ENCODE measurements around the gene ATP5F1A.

The ATP5F1A gene

GRCh38 chr18:46042571-46043123, 55.4 kb downstream of the ATP5F1A start:
- WGBS, result 56% methylated on average over 3 of the region's 3 CpGs
- H3K9me3 ChIP-seq (ENCODE audit: insufficient read depth, low read depth, low read length), result no peaks in the 10 kb centered on the region

GRCh38 chr18:46040747-46041104, 57.4 kb downstream of the ATP5F1A start:
- Histone ChIP-seq H3K9ac (ENCODE audit: low read depth, low read length) (no peak overlapping the region), H3K27ac (ENCODE audit: low read depth, low read length) (no peak overlapping the region), H3K27me3 (ENCODE audit: insufficient read depth, low read length) (no peaks in the 10 kb centered on the region), H3K36me3 (ENCODE audit: insufficient read depth, low read length) (no peaks in the 10 kb centered on the region), H3K4me3 (ENCODE audit: low read length) (no peak overlapping the region), H3K9me3 (ENCODE audit: insufficient read depth, low read depth, low read length) (no peaks in the 10 kb centered on the region), H3K4me1 (ENCODE audit: insufficient read depth, low read length) (peaks cover 17% of the 10 kb centered on the region; the same call in 1 of the 2 replicates)
- WGBS, result 91% methylated on average over 5 of the region's 5 CpGs

More at GRCh38 chr18:46042571-46043123, 55.4 kb downstream of the ATP5F1A start:
- Histone ChIP-seq H3K36me3 (ENCODE audit: insufficient read depth, low read length) (no peaks in the 10 kb centered on the region), H3K27ac (ENCODE audit: low read depth, low read length) (no peak overlapping the region), H3K4me1 (ENCODE audit: insufficient read depth, low read length) (peaks cover 17% of the 10 kb centered on the region; the same call in 1 of the 2 replicates), H3K27me3 (ENCODE audit: insufficient read depth, low read length) (no peaks in the 10 kb centered on the region), H3K9ac (ENCODE audit: low read depth, low read length) (no peak overlapping the region), H3K4me3 (ENCODE audit: low read length) (no peak overlapping the region)

GRCh38 chr18:46040033-46040746, 57.9 kb downstream of the ATP5F1A start:
- Histone ChIP-seq H3K4me1 (ENCODE audit: insufficient read depth, low read length) (peaks cover 17% of the 10 kb centered on the region; the same call in 1 of the 2 replicates), H3K27ac (ENCODE audit: low read depth, low read length) (no peak overlapping the region), H3K4me3 (ENCODE audit: low read length) (no peak overlapping the region), H3K27me3 (ENCODE audit: insufficient read depth, low read length) (no peaks in the 10 kb centered on the region), H3K9me3 (ENCODE audit: insufficient read depth, low read depth, low read length) (no peaks in the 10 kb centered on the region), H3K36me3 (ENCODE audit: insufficient read depth, low read length) (no peaks in the 10 kb centered on the region), H3K9ac (ENCODE audit: low read depth, low read length) (no peak overlapping the region)
- WGBS, result 81% methylated on average over 5 of the region's 5 CpGs

GRCh38 chr18:46037512-46038305, 60.4 kb downstream of the ATP5F1A start:
- Histone ChIP-seq H3K9ac (ENCODE audit: low read depth, low read length) (no peak overlapping the region), H3K4me1 (ENCODE audit: insufficient read depth, low read length) (peaks cover 11% of the 10 kb centered on the region; the same call in 1 of the 2 replicates), H3K36me3 (ENCODE audit: insufficient read depth, low read length) (no peaks in the 10 kb centered on the region), H3K27ac (ENCODE audit: low read depth, low read length) (no peak overlapping the region), H3K27me3 (ENCODE audit: insufficient read depth, low read length) (no peaks in the 10 kb centered on the region), H3K9me3 (ENCODE audit: insufficient read depth, low read depth, low read length) (no peaks in the 10 kb centered on the region), H3K4me3 (ENCODE audit: low read length) (no peak overlapping the region)
- WGBS, result 94% methylated on average over 9 of the region's 9 CpGs

GRCh38 chr18:46035696-46036680, 62.1 kb downstream of the ATP5F1A start:
- H3K9me3 ChIP-seq (ENCODE audit: insufficient read depth, low read depth, low read length), result no peaks in the 10 kb centered on the region
- no peaks in the 10 kb centered on the region for H3K4me1 ChIP-seq (ENCODE audit: insufficient read depth, low read length)
- H3K27me3 ChIP-seq (ENCODE audit: insufficient read depth, low read length), result peaks cover 5% of the 10 kb centered on the region; the same call in 1 of the 2 replicates
- H3K27ac ChIP-seq (ENCODE audit: low read depth, low read length), result no peak overlapping the region
- no peaks in the 10 kb centered on the region for H3K36me3 ChIP-seq (ENCODE audit: insufficient read depth, low read length)
- 97% methylated on average over 2 of the region's 2 CpGs for WGBS
- no peak overlapping the region for H3K9ac ChIP-seq (ENCODE audit: low read depth, low read length)
- H3K4me3 ChIP-seq (ENCODE audit: low read length), result no peak overlapping the region

GRCh38 chr18:46034230-46034629, 63.9 kb downstream of the ATP5F1A start:
- H3K4me1 ChIP-seq (ENCODE audit: insufficient read depth, low read length), result no peaks in the 10 kb centered on the region
- H3K9me3 ChIP-seq (ENCODE audit: insufficient read depth, low read depth, low read length), result no peaks in the 10 kb centered on the region
- H3K27ac ChIP-seq (ENCODE audit: low read depth, low read length), result no peak overlapping the region
- no peak overlapping the region for H3K9ac ChIP-seq (ENCODE audit: low read depth, low read length)
- H3K27me3 ChIP-seq (ENCODE audit: insufficient read depth, low read length), result peaks cover 22% of the 10 kb centered on the region
- H3K36me3 ChIP-seq (ENCODE audit: insufficient read depth, low read length), result no peaks in the 10 kb centered on the region
- H3K4me3 ChIP-seq (ENCODE audit: low read length), result no peak overlapping the region
- 97% methylated on average over 1 of the region's 1 CpG for WGBS

- Histone ChIP-seq H3K9ac (ENCODE audit: low read depth, low read length) (no peak overlapping the region), H3K27ac (ENCODE audit: low read depth, low read length) (no peak overlapping the region), H3K36me3 (ENCODE audit: insufficient read depth, low read length) (no peaks in the 10 kb centered on the region), H3K4me1 (ENCODE audit: insufficient read depth, low read length) (no peaks in the 10 kb centered on the region), H3K4me3 (ENCODE audit: low read length) (no peak overlapping the region), H3K9me3 (ENCODE audit: insufficient read depth, low read depth, low read length) (0 out of 2 replicates have a peak, but pooled peaks cover 3% of the 10 kb centered on the region), H3K27me3 (ENCODE audit: insufficient read depth, low read length) (peaks cover 42% of the 10 kb centered on the region)
- 92% methylated on average over 4 of the region's 4 CpGs for WGBS
These were observed 66.4 kb downstream of the ATP5F1A start for GRCh38 chr18:46031741-46032140.
